Measurements from ENCODE around the gene KAZN. TPM values are rescaled to one million over a fixed set of nuclear protein-coding genes. Genes with fewer than 3 reads are reported as not detected.

Gene KAZN
- total and polyA plus RNA-seq, 8 donors = 1.2 to 50.7 (median 6.8) TPM

DNA sequence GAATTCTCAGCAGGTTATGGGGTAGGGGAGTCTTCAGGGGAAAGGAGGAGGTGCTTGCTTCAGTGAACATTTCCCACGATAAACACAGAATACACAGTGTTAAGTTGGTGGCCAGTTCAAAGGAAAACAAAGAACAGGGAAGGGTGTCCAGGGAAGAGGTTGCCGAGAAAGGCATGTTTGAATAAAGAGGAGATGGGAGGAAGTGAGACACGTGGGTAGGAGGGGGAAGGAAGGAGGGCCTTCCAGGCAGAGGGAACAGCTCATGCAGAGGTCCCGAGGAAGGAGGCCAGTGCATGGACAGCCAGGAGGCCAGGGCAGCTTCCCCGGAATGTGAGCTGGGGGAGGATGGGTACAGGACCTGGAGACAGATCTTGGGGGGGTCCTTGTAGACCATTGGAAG lies 424.7 kb downstream of the KAZN start:
- 44 to 60% (median 45%) methylated on average over 5 of the region's 5 CpGs for WGBS, 5 donors

DNA sequence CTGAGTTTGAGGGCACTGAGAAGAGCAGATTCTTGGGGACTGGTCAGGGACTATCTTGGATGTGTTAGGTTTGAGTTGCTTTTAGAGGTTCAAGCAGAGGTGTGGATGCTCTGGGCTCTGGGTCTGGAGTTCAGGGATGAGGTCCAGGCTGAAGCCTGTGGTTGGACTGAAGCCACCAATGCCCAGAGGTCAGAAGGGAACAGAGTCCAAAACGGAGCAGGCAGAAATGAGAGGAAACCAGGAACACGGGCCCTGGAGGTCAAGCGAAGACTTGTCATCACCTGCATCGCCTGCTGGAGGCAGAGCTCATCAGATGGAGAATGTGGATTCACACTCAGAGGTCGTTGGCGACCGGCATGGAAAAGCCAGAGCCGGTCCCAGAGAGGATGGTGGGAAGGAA lies 425.5 kb downstream of the KAZN start:
- intact Hi-C loops (cut with DNase I; ENCODE audit: low total_unique reads) = no loop called here

More for the DNA sequence above, 424.7 kb downstream of the KAZN start:
- Histone ChIP-seq H3K27ac (no peak overlapping the region), H3K36me3 (no peaks in the 10 kb centered on the region), H3K4me1 (peaks cover 0 to 12% (median 4%) of the 10 kb centered on the region in 4 donors), H3K27me3 (no peaks in the 10 kb centered on the region), H3K4me3 (no peak overlapping the region), H3K9me3 (no peaks in the 10 kb centered on the region)
- TF ChIP-seq EP300 (IDR thresholded peaks at IDR 0.05) (no peak), POLR2A (IDR thresholded peaks at IDR 0.05) (no peak), POLR2AphosphoS5 (IDR thresholded peaks at IDR 0.05) (no peak)
- TF ChIP-seq, protein P1, sequence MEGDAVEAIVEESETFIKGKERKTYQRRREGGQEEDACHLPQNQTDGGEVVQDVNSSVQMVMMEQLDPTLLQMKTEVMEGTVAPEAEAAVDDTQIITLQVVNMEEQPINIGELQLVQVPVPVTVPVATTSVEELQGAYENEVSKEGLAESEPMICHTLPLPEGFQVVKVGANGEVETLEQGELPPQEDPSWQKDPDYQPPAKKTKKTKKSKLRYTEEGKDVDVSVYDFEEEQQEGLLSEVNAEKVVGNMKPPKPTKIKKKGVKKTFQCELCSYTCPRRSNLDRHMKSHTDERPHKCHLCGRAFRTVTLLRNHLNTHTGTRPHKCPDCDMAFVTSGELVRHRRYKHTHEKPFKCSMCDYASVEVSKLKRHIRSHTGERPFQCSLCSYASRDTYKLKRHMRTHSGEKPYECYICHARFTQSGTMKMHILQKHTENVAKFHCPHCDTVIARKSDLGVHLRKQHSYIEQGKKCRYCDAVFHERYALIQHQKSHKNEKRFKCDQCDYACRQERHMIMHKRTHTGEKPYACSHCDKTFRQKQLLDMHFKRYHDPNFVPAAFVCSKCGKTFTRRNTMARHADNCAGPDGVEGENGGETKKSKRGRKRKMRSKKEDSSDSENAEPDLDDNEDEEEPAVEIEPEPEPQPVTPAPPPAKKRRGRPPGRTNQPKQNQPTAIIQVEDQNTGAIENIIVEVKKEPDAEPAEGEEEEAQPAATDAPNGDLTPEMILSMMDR (IDR thresholded peaks at IDR 0.05) = no peak
- intact Hi-C loops (cut with DNase I; ENCODE audit: low total_unique reads) = no loop called here
- DNase-seq = no peak

DNA sequence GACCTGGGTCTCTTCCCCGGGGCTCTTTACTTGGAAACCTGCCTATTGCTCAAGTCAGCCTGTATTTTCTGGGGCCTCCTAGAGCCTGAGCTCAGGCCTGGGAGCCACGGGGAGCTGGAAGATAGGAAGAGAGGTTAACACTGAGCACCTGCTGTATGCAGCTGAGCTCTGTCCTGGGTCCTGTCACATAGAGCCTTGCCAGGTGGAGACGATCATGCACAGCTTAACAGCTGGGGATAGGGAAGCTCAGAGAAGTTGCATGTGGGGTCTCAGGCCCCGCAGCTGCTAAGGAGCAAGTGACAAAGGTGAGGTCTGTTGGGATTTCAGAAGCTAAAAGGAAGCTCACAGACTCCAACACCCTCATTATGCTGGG lies 427.6 kb downstream of the KAZN start:
- intact Hi-C loops (cut with DNase I; ENCODE audit: low total_unique reads) = loop anchor here (5.0 kb wide), 1 partner anchor 99 kb away; no protein-coding TSS in a partner anchor
- no peak overlapping the region for H3K27ac ChIP-seq
- 43 to 66% (median 59%) methylated on average over 4 of the region's 4 CpGs for WGBS, 5 donors

More for the DNA sequence above, 425.5 kb downstream of the KAZN start:
- H3K4me1 ChIP-seq = peaks cover 0 to 14% (median 4%) of the 10 kb centered on the region in 4 donors
- no peaks in the 10 kb centered on the region for H3K9me3 ChIP-seq
- H3K36me3 ChIP-seq = no peaks in the 10 kb centered on the region
- WGBS, 5 donors = 81 to 88% (median 85%) methylated on average over 8 of the region's 8 CpGs
- TF ChIP-seq POLR2A (IDR thresholded peaks at IDR 0.05) (no peak), EP300 (IDR thresholded peaks at IDR 0.05) (no peak), POLR2AphosphoS5 (IDR thresholded peaks at IDR 0.05) (no peak)
- TF ChIP-seq, protein P1 (IDR thresholded peaks at IDR 0.05) = no peak
- H3K27me3 ChIP-seq = no peaks in the 10 kb centered on the region
- no peak for DNase-seq
- no peak overlapping the region for H3K27ac ChIP-seq
- no peak overlapping the region for H3K4me3 ChIP-seq

DNA sequence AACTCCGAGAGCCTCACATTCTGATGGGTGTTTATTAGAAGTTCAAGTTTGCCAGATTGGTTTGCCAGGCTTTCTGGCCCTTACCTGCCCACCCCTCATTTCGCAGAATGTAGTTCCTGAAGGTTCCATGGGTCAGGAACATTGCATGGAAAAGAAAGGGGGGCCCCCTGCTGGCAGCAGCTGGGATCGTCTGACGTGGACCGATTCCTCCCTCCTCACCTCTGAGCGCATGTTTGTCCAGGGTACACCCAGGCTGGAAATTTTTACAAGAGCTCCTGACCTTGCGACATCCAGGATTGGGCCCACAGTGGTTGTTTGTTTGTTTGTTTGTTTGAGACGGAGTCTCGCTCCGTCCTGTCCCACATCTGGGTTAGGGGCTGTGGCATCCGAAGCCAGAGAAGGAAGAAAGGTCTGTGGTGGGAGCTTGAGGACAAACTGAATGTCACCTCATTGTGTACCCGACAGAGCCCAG lies 429.1 kb downstream of the KAZN start:
- DNase-seq = peak; percentile 73 to 83
- no peaks in the 10 kb centered on the region for H3K9me3 ChIP-seq
- no peak for TF ChIP-seq EP300 (IDR thresholded peaks at IDR 0.05)
- TF ChIP-seq, protein P1 (IDR thresholded peaks at IDR 0.05) = peak in 5 of 7 experiments; percentile 55 to 84 (median 79)
- WGBS, 5 donors = 24 to 45% (median 32%) methylated on average over 9 to 12 of the region's 12 CpGs
- no peak overlapping the region for H3K4me3 ChIP-seq
- H3K27me3 ChIP-seq = no peaks in the 10 kb centered on the region
- no peak overlapping the region for H3K27ac ChIP-seq
- peaks cover 0 to 12% (median 2%) of the 10 kb centered on the region in 4 donors for H3K4me1 ChIP-seq
- H3K36me3 ChIP-seq = no peaks in the 10 kb centered on the region
- intact Hi-C loops (cut with DNase I; ENCODE audit: low total_unique reads) = loop anchor here (5.0 kb wide), 1 partner anchor 100 kb away; no protein-coding TSS in a partner anchor

More for the DNA sequence above, 427.6 kb downstream of the KAZN start:
- DNase-seq = no peak
- Histone ChIP-seq H3K4me1 (peaks cover 0 to 14% (median 4%) of the 10 kb centered on the region in 4 donors), H3K9me3 (no peaks in the 10 kb centered on the region), H3K27me3 (no peaks in the 10 kb centered on the region), H3K36me3 (no peaks in the 10 kb centered on the region), H3K4me3 (no peak overlapping the region)
- TF ChIP-seq, protein P1 (IDR thresholded peaks at IDR 0.05) = no peak
- TF ChIP-seq POLR2AphosphoS5 (IDR thresholded peaks at IDR 0.05) (no peak), POLR2A (IDR thresholded peaks at IDR 0.05) (no peak), EP300 (IDR thresholded peaks at IDR 0.05) (no peak)
